Cardiac muscle cell (in vitro differentiated cells and primary cell): ENCODE measurements around the gene EMSY. TPM values are rescaled to one million over a fixed set of nuclear protein-coding genes. Genes with fewer than 3 reads are reported as not detected.

ENCODE experiments used
- DNase-seq, 2 donors: peaks; one replicate each; pipeline versions ENCODE4 v3.0.0 to v3.0.0-alpha.2; 2010 to 2017; ENCODE audit warnings: low read depth in 1 of 2, low spot score in 1 of 2
- H3K27ac ChIP-seq: fragments of 200-600 bp; sonication (generic); 2 replicates; pipeline ENCODE4 v1.5.1; 2016
- H3K27me3 ChIP-seq: fragments of 200-600 bp; sonication (generic); 2 replicates; pipeline ENCODE4 v1.6.0; 2016; ENCODE audit warnings: control low read depth
- H3K36me3 ChIP-seq: fragments of 200-600 bp; sonication (generic); 2 replicates; pipeline ENCODE4 v1.5.1; 2016; ENCODE audit warnings: control low read depth
- H3K4me1 ChIP-seq: fragments of 200-600 bp; sonication (generic); 2 replicates; pipeline ENCODE4 v1.8.1; 2017; ENCODE audit warnings: low read depth, mild to moderate bottlenecking, mixed run types
- H3K4me3 ChIP-seq: fragments of 200-600 bp; sonication (generic); 2 replicates; pipeline ENCODE4 v1.5.1; 2016; ENCODE audit warnings: mild to moderate bottlenecking
- H3K9me3 ChIP-seq: fragments of 200-600 bp; sonication (generic); 2 replicates; pipeline ENCODE4 v1.5.1; 2017; ENCODE audit warnings: low read depth, mild to moderate bottlenecking, control low read depth
- CTCF ChIP-seq: IDR thresholded peaks from 2 replicates; pipeline ENCODE4 v1.5.1; 2012; ENCODE audit warnings: low read depth, mild to moderate bottlenecking, low read length
- polyA plus RNA-seq: library from polyadenylated mRNA; unstranded; fragments of >200 nt; fragmentation: Nextera tagmentation; extraction: Ambion mirVana; gene quantifications from 2 replicates; pipeline ENCODE4 v1.2.1, GENCODE V29; 2016
- total RNA-seq: library from RNA; depleted of rRNA; stranded (reverse); fragments of >200 nt; gene quantifications from 2 replicates; pipeline ENCODE4 v1.2.3, GENCODE V29; 2016

The EMSY gene
- total and polyA plus RNA-seq, 2 experiments from 2014 or later: 16.2 to 74.4 TPM

- TF ChIP-seq CTCF: no peak
- peaks cover 4% of the 10 kb centered on the region for H3K36me3 ChIP-seq
- H3K4me3 ChIP-seq: no peak overlapping the region
- peaks cover 34% of the 10 kb centered on the region for H3K4me1 ChIP-seq
- peak overlapping the region; percentile 91 for H3K27ac ChIP-seq
- no peaks in the 10 kb centered on the region for H3K27me3 ChIP-seq
- H3K9me3 ChIP-seq: no peaks in the 10 kb centered on the region
- no peak for DNase-seq
These were observed 11.1 kb downstream of the EMSY start for GRCh38 chr11:76455931-76456330.

GRCh38 chr11:76456571-76456970 is 11.8 kb downstream of the EMSY start:
- Histone ChIP-seq H3K27me3 (no peaks in the 10 kb centered on the region), H3K4me3 (no peak overlapping the region), H3K27ac (peak overlapping the region; percentile 91), H3K36me3 (peaks cover 4% of the 10 kb centered on the region), H3K4me1 (peaks cover 34% of the 10 kb centered on the region), H3K9me3 (no peaks in the 10 kb centered on the region)
- TF ChIP-seq CTCF: no peak
- no peak for DNase-seq

GRCh38 chr11:76459299-76459698 is 14.5 kb downstream of the EMSY start:
- DNase-seq: no peak
- Histone ChIP-seq H3K36me3 (peaks cover 6% of the 10 kb centered on the region), H3K4me3 (no peak overlapping the region), H3K9me3 (no peaks in the 10 kb centered on the region), H3K27me3 (no peaks in the 10 kb centered on the region), H3K4me1 (peaks cover 34% of the 10 kb centered on the region), H3K27ac (peak overlapping the region; percentile 58)
- peak; percentile 40 for TF ChIP-seq CTCF

- DNase-seq: peak; percentile 16 to 40
- no peaks in the 10 kb centered on the region for H3K9me3 ChIP-seq
- peak overlapping the region; percentile 58 for H3K27ac ChIP-seq
- peaks cover 28% of the 10 kb centered on the region for H3K4me1 ChIP-seq
- no peaks in the 10 kb centered on the region for H3K27me3 ChIP-seq
- peaks cover 11% of the 10 kb centered on the region for H3K36me3 ChIP-seq
- no peak overlapping the region for H3K4me3 ChIP-seq
- no peak for TF ChIP-seq CTCF
These were observed 15.0 kb downstream of the EMSY start for GRCh38 chr11:76459846-76460245.

DNA sequence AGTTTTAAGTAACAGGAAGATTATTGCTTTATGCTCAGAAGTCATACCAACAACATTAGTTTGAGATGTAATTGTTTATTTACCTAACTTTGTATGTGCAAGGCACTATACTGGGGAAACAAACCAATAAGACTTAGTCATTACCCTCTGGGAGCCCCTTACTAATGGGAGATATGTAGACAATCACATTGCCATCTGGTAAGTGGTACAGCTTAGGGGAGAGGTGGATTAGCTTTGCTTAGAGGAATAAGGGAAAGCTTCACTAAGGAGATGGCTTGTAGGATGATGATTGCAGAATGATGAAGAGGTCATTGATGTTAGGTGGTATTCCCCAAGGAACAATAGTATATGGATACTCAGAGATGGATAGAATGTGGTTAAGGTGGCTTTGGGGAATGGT is 17.5 kb downstream of the EMSY start:
- no peak overlapping the region for H3K27ac ChIP-seq
- peaks cover 11% of the 10 kb centered on the region for H3K36me3 ChIP-seq
- no peak overlapping the region for H3K4me3 ChIP-seq
- H3K4me1 ChIP-seq: peaks cover 17% of the 10 kb centered on the region
- H3K27me3 ChIP-seq: no peaks in the 10 kb centered on the region
- no peak for DNase-seq
- TF ChIP-seq CTCF: no peak
- no peaks in the 10 kb centered on the region for H3K9me3 ChIP-seq

DNA sequence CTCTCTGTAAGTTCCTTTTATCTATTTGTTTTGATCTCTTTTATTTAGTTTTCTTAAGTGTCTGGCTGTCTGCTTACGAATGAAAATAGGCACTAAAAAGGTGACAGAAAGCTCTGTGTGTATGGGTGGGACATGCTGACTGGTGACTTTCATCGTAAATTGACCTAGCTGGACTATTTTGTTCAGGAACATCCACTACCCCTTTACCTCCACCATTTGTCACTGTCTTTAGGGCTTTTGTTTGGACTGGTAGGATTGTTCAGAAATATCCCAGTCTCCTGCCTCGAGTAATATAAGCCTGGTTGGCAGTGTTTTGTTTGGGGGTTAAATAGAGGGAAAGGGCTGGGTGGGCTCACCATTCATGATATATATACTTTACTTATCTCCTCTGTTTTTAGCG is 20.9 kb downstream of the EMSY start:
- H3K36me3 ChIP-seq: peaks cover 11% of the 10 kb centered on the region
- no peak for TF ChIP-seq CTCF
- H3K4me3 ChIP-seq: no peak overlapping the region
- H3K27ac ChIP-seq: peak overlapping the region; percentile 58
- no peaks in the 10 kb centered on the region for H3K9me3 ChIP-seq
- peaks cover 29% of the 10 kb centered on the region for H3K4me1 ChIP-seq
- no peak for DNase-seq
- H3K27me3 ChIP-seq: no peaks in the 10 kb centered on the region
